ENCODE data around the gene NUDT8. TPM values are rescaled to one million over a fixed set of nuclear protein-coding genes. Genes with fewer than 3 reads are reported as not detected.

The NUDT8 gene
- total and polyA plus RNA-seq, 9 of the 15 experiments (the other 6 are each of a cell fraction or from before 2014, with no cell fraction given): 0.23 to 27.8 (median 5.0) TPM

DNA sequence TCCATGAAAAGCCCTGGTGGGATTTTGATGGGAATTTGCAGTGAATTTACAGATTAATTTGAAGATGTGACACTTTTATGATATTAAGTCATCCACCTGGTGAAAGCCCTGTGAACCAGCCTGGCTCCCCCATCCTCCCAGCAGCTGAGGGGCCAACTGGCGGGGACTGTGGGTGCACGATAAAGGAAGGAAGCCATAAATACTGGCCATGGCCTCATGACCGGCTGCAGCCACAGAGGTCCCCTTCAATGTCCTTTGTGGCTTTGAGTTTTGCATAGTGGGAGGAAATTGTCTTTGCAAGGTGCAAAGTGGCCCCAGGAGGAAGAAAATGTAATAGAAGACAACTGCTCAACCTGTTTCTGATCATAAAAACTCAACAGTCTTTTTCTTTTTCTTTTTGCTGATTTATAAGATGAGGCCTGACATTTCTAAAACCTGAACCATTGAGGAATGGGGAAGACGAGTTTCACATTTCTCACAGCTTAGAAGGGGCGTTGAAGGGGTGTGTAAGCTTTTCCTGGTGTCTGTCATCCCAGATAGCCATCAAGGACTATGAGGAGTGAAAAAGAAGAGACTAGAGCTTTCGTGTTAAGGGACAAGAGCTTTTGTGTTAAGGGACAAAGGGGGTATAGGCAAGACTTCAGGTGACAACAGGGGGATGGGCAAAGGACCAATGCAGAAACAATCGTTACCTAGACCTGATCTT is 29.3 kb downstream of the NUDT8 start (continued):
- TF ChIP-seq, protein P1, sequence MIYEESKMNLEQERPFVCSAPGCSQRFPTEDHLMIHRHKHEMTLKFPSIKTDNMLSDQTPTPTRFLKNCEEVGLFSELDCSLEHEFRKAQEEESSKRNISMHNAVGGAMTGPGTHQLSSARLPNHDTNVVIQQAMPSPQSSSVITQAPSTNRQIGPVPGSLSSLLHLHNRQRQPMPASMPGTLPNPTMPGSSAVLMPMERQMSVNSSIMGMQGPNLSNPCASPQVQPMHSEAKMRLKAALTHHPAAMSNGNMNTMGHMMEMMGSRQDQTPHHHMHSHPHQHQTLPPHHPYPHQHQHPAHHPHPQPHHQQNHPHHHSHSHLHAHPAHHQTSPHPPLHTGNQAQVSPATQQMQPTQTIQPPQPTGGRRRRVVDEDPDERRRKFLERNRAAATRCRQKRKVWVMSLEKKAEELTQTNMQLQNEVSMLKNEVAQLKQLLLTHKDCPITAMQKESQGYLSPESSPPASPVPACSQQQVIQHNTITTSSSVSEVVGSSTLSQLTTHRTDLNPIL (CRISPR knock-in tag; IDR thresholded peaks at IDR 0.05): no peak
- peak; percentile 43 to 77; a peak in 1 of 4 replicates for TF ChIP-seq RCOR1 (IDR thresholded peaks at IDR 0.05; ENCODE audit: borderline replicate concordance in 1 of 2, low read depth in 2 of 2, low read length in 2 of 2)
- peak; percentile 85 for TF ChIP-seq POLR2AphosphoS5 (IDR thresholded peaks at IDR 0.05; ENCODE audit: control insufficient read depth, insufficient read depth, low read depth, low read length)
- TF ChIP-seq TRIM24 (IDR thresholded peaks at IDR 0.05): peak in 1 of 2 experiments; percentile 66; a peak in 2 of 4 replicates
- TF ChIP-seq SMAD2 (IDR thresholded peaks at IDR 0.05; ENCODE audit: low read depth, low read length): no peak
- no peak for TF ChIP-seq GTF2E2 (tag; IDR thresholded peaks at IDR 0.05)
- peak; percentile 48; the same call in 1 of the 2 replicates for TF ChIP-seq ZBTB7A (IDR thresholded peaks at IDR 0.05; ENCODE audit: borderline replicate concordance, control insufficient read depth, low read depth, low read length)
- peak; percentile 32; the same call in 1 of the 2 replicates for TF ChIP-seq NCOA1 (IDR thresholded peaks at IDR 0.05; ENCODE audit: low read depth)
- peak; percentile 87; the same call in 1 of the 2 replicates for TF ChIP-seq RNF2 (IDR thresholded peaks at IDR 0.05)
- no peak for TF ChIP-seq PBX2 (CRISPR knock-in tag; IDR thresholded peaks at IDR 0.05; ENCODE audit: low read depth)
- TF ChIP-seq PBX2 (tag; conservative IDR thresholded peaks at IDR 0.05; ENCODE audit: low read depth): peak; percentile 30; the same call in 1 of the 2 replicates
- TF ChIP-seq CBX8 (IDR thresholded peaks at IDR 0.05; ENCODE audit: borderline replicate concordance, extremely low read depth, low read depth, low read length, poor library complexity, severe bottlenecking): no peak
- TF ChIP-seq ZNF311 (CRISPR knock-in tag; IDR thresholded peaks at IDR 0.05): peak; percentile 60; the same call in 1 of the 2 replicates
- TF ChIP-seq HCFC1 (IDR thresholded peaks at IDR 0.05; ENCODE audit: low read depth, low read length): no peak
- peak; percentile 48; the same call in 1 of the 2 replicates for TF ChIP-seq HDAC2 (IDR thresholded peaks at IDR 0.05)
- no peak for TF ChIP-seq ARHGAP35 (IDR thresholded peaks at IDR 0.05; ENCODE audit: partially characterized antibody)
- no peak for TF ChIP-seq CEBPB (tag; IDR thresholded peaks at IDR 0.05)
- no peak for TF ChIP-seq ZNF780A (CRISPR knock-in tag; IDR thresholded peaks at IDR 0.05)
- TF ChIP-seq KDM1A (IDR thresholded peaks at IDR 0.05): peak; percentile 84 to 87
- no peak for TF ChIP-seq ZNF224 (CRISPR knock-in tag; IDR thresholded peaks at IDR 0.05)
- 0 out of 2 replicates have a peak, but pooled peaks have one; percentile 37 for TF ChIP-seq MEF2A (IDR thresholded peaks at IDR 0.05; ENCODE audit: control insufficient read depth, low read depth, low read length)
- TF ChIP-seq GABPA (tag; conservative IDR thresholded peaks at IDR 0.05; ENCODE audit: low read depth): no peak; the same call in 1 of the 2 replicates
- no peak for TF ChIP-seq CHD2 (IDR thresholded peaks at IDR 0.05; ENCODE audit: low read depth, low read length)
- no peak for TF ChIP-seq ZNF354B (CRISPR knock-in tag; IDR thresholded peaks at IDR 0.05)
- no peak for TF ChIP-seq DNMT1 (IDR thresholded peaks at IDR 0.05)
- TF ChIP-seq ZKSCAN1 (IDR thresholded peaks at IDR 0.05; ENCODE audit: low read depth, low read length): 0 out of 2 replicates have a peak, but pooled peaks have one; percentile 22
- TF ChIP-seq KAT7 (CRISPR knock-in tag; IDR thresholded peaks at IDR 0.05; ENCODE audit: borderline replicate concordance): no peak

Measured in K562 (cell line).